WTC11 (cell line): ENCODE measurements around the gene AGER. TPM values are rescaled to one million over a fixed set of nuclear protein-coding genes. Genes with fewer than 3 reads are reported as not detected.

ENCODE experiments used
- ATAC-seq: fragments of 200-7000 bp; cut with Tn5 transposase; 2 replicates; pipeline ENCODE4 v1.10.0; 2021; ENCODE audit warnings: mild to moderate bottlenecking, moderate library complexity
- CTCF ChIA-PET: fragments of 300-600 bp; sonication (Branson Sonifier 250); formaldehyde crosslinking; loops from one replicate; lab custom pipeline; 2021; ENCODE audit warnings: antibody characterized with exemption; lab: Charles Lee
- POLR2A ChIA-PET: fragments of 350-600 bp; sonication (Branson Sonifier 250); formaldehyde crosslinking; loops from one replicate; lab custom pipeline; 2021; ENCODE audit warnings: antibody characterized with exemption; lab: Charles Lee
- DNase-seq: peaks from one replicate; pipeline ENCODE4 v3.0.0; 2021; ENCODE audit warnings: low spot score
- H3K27ac Mint-ChIP-seq: 2 replicates; pipeline ENCODE4 v1.8.0; 2021; ENCODE audit warnings: mixed read lengths
- H3K27me3 Mint-ChIP-seq: 2 replicates; pipeline ENCODE4 v1.8.0; 2021; ENCODE audit warnings: low read depth, mild to moderate bottlenecking, moderate library complexity, mixed read lengths
- H3K36me3 Mint-ChIP-seq: 2 replicates; pipeline ENCODE4 v1.8.0; 2021; ENCODE audit warnings: mixed read lengths
- H3K4me1 Mint-ChIP-seq: 2 replicates; pipeline ENCODE4 v1.8.0; 2022; ENCODE audit warnings: mixed read lengths
- H3K4me3 Mint-ChIP-seq: 2 replicates; pipeline ENCODE4 v1.8.0; 2021; ENCODE audit warnings: mild to moderate bottlenecking, moderate library complexity, mixed read lengths
- H3K9me3 Mint-ChIP-seq: 2 replicates; pipeline ENCODE4 v1.8.0; 2021; ENCODE audit warnings: mixed read lengths
- ETV6 ChIP-seq: sonication (generic); formaldehyde crosslinking; IDR thresholded peaks from 2 replicates; pipeline ENCODE4 v1.8.1; 2022; ENCODE audit warnings: mild to moderate bottlenecking, missing genetic modification reagents
- GABPB1 ChIP-seq: sonication (generic); formaldehyde crosslinking; IDR thresholded peaks from 2 replicates; pipeline ENCODE4 v1.8.1; 2023; ENCODE audit warnings: mild to moderate bottlenecking, missing genetic modification reagents
- GRHL2 ChIP-seq: fragments of 250-450 bp; sonication (Bioruptor Pico); IDR thresholded peaks from 2 replicates; pipeline ENCODE4 v1.8.0; 2022; ENCODE audit warnings: mild to moderate bottlenecking, moderate library complexity; ENCODE audit not compliant: insufficient replicate concordance, severe bottlenecking
- IRF2 ChIP-seq: sonication (generic); formaldehyde crosslinking; IDR thresholded peaks from 2 replicates; pipeline ENCODE4 v1.8.0; 2022; ENCODE audit warnings: low read depth, missing genetic modification reagents, borderline replicate concordance
- KAT7 ChIP-seq: sonication (generic); formaldehyde crosslinking; IDR thresholded peaks from 2 replicates; pipeline ENCODE4 v1.8.1; 2023; ENCODE audit warnings: missing genetic modification reagents, mild to moderate bottlenecking, borderline replicate concordance
- NR2C2 ChIP-seq: sonication (generic); formaldehyde crosslinking; IDR thresholded peaks from 2 replicates; pipeline ENCODE4 v1.8.0; 2022; ENCODE audit warnings: mild to moderate bottlenecking, missing genetic modification reagents
- TCF7 ChIP-seq: sonication (generic); formaldehyde crosslinking; IDR thresholded peaks from 2 replicates; pipeline ENCODE4 v1.8.0; 2022; ENCODE audit warnings: mild to moderate bottlenecking, low read depth, missing genetic modification reagents, moderate library complexity
- ZNF416 ChIP-seq: fragments of 250-450 bp; sonication (Bioruptor Pico); IDR thresholded peaks from 2 replicates; pipeline ENCODE4 v1.9.0; 2021; ENCODE audit warnings: mild to moderate bottlenecking, inconsistent platforms
- total RNA-seq: library from RNA; stranded (reverse); gene quantifications from 3 replicates; pipeline ENCODE4 v1.2.3, GENCODE V29; 2021
- TF ChIP-seq, protein P1 (sequence below): sonication (generic); formaldehyde crosslinking; IDR thresholded peaks from 2 replicates; pipeline ENCODE4 v1.8.1; 2023; ENCODE audit warnings: mild to moderate bottlenecking, missing genetic modification reagents, moderate library complexity
- TF ChIP-seq, protein P2 (sequence below): sonication (generic); formaldehyde crosslinking; IDR thresholded peaks from 2 replicates; pipeline ENCODE4 v1.8.0; 2022; ENCODE audit warnings: missing genetic modification reagents
- TF ChIP-seq, protein P3 (sequence below): sonication (generic); formaldehyde crosslinking; IDR thresholded peaks from 2 replicates; pipeline ENCODE4 v1.8.0; 2022; ENCODE audit warnings: mild to moderate bottlenecking, missing genetic modification reagents
- TF ChIP-seq, protein P4 (sequence below): sonication (generic); formaldehyde crosslinking; IDR thresholded peaks from 2 replicates; pipeline ENCODE4 v1.8.0; 2023; ENCODE audit warnings: missing genetic modification reagents, mild to moderate bottlenecking, borderline replicate concordance
- TF ChIP-seq, protein P5 (sequence below): fragments of 250-450 bp; sonication (Bioruptor Pico); IDR thresholded peaks from 2 replicates; pipeline ENCODE4 v1.9.0; 2021; ENCODE audit warnings: moderate library complexity, mild to moderate bottlenecking, inconsistent platforms, borderline replicate concordance
- TF ChIP-seq, protein P6 (sequence below): sonication (generic); formaldehyde crosslinking; IDR thresholded peaks from 2 replicates; pipeline ENCODE4 v1.8.1; 2022; ENCODE audit warnings: low read depth, mild to moderate bottlenecking, moderate library complexity, missing genetic modification reagents, borderline replicate concordance
- TF ChIP-seq, protein P7 (sequence below): sonication (generic); formaldehyde crosslinking; IDR thresholded peaks from 2 replicates; pipeline ENCODE4 v1.8.0; 2022; ENCODE audit warnings: mild to moderate bottlenecking, missing genetic modification reagents
- TF ChIP-seq, protein P8 (sequence below): sonication (generic); formaldehyde crosslinking; IDR thresholded peaks from 2 replicates; pipeline ENCODE4 v1.8.1; 2023; ENCODE audit warnings: mild to moderate bottlenecking, missing genetic modification reagents

The AGER gene
- total RNA-seq, 1 experiment from 2014 or later = 18.1 TPM

DNA sequence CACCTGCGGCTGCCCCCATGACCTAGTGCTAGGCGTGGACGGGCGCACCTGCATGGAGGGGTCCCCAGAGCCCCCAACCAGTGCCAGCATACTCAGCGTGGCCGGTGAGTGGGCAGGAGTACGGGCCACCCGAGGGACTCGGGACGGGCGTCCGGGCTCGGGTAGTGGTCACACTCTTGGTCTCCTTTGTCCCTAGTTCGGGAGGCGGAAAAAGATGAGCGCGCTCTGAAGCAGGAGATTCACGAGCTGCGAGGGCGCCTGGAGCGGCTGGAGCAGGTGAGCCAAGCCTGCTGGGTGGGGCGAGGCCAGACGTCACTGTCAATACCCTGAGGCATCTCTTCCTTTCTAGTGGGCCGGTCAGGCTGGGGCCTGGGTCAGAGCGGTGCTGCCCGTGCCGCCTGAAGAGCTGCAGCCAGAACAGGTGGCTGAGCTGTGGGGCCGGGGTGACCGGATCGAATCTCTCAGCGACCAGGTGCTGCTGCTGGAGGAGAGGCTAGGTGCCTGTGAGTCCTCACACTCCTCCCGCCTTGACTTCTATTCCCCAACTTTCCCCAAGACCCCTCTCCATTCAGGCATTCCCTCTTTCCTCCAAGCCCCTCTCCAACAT, 16.8 kb downstream of the AGER start:
- ATAC-seq = peak; percentile 8

DNA sequence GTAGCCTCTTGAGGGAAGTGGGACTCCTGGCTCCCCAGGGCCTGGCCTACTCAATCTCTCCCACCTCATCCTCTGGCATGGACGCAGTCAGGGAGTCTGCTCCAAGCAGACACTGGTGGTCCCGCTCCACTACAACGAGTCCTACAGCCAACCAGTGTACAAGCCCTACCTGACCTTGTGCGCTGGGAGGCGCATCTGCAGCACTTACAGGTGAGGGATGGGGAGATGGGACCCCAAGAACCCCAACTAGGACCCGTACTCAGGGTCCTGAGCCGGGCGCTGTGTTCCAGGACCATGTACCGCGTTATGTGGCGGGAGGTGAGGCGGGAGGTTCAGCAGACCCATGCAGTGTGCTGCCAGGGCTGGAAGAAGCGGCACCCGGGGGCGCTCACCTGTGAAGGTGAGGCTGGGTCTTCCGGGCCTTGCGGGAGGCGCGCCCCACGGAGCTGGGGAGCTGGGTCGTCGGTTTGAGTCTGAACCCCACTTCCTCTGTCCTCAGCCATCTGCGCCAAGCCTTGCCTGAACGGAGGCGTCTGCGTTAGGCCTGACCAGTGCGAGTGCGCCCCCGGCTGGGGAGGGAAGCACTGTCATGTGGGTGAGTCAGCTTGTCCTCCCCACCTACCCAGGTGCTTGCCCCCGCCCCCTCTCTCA, 17.5 kb downstream of the AGER start:
- H3K4me1 Mint-ChIP-seq = peaks cover 11% of the 10 kb centered on the region
- peaks cover 44% of the 10 kb centered on the region for H3K36me3 Mint-ChIP-seq
- no peaks in the 10 kb centered on the region for H3K9me3 Mint-ChIP-seq
- peak; percentile 93 for ATAC-seq
- no peak overlapping the region for H3K27ac Mint-ChIP-seq
- CTCF ChIA-PET = interaction anchor here (0.5 to 5.1 kb wide), 14 partner anchors 8 to 118 kb away, joined by 3 to 47 read pairs (median 7); partner anchors contain the start of genes AGPAT1, ATF6B, FKBPL and GPSM3
- POLR2A ChIA-PET = interaction anchor here (1.0 to 3.1 kb wide), 2 partner anchors 10 to 29 kb away, joined by 3 to 15 read pairs; no protein-coding TSS in a partner anchor
- peak; percentile 88 for DNase-seq
- no peaks in the 10 kb centered on the region for H3K27me3 Mint-ChIP-seq
- no peak overlapping the region for H3K4me3 Mint-ChIP-seq
- TF ChIP-seq, protein P1, sequence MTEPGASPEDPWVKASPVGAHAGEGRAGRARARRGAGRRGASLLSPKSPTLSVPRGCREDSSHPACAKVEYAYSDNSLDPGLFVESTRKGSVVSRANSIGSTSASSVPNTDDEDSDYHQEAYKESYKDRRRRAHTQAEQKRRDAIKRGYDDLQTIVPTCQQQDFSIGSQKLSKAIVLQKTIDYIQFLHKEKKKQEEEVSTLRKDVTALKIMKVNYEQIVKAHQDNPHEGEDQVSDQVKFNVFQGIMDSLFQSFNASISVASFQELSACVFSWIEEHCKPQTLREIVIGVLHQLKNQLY = no peak
- TF ChIP-seq, protein P2, sequence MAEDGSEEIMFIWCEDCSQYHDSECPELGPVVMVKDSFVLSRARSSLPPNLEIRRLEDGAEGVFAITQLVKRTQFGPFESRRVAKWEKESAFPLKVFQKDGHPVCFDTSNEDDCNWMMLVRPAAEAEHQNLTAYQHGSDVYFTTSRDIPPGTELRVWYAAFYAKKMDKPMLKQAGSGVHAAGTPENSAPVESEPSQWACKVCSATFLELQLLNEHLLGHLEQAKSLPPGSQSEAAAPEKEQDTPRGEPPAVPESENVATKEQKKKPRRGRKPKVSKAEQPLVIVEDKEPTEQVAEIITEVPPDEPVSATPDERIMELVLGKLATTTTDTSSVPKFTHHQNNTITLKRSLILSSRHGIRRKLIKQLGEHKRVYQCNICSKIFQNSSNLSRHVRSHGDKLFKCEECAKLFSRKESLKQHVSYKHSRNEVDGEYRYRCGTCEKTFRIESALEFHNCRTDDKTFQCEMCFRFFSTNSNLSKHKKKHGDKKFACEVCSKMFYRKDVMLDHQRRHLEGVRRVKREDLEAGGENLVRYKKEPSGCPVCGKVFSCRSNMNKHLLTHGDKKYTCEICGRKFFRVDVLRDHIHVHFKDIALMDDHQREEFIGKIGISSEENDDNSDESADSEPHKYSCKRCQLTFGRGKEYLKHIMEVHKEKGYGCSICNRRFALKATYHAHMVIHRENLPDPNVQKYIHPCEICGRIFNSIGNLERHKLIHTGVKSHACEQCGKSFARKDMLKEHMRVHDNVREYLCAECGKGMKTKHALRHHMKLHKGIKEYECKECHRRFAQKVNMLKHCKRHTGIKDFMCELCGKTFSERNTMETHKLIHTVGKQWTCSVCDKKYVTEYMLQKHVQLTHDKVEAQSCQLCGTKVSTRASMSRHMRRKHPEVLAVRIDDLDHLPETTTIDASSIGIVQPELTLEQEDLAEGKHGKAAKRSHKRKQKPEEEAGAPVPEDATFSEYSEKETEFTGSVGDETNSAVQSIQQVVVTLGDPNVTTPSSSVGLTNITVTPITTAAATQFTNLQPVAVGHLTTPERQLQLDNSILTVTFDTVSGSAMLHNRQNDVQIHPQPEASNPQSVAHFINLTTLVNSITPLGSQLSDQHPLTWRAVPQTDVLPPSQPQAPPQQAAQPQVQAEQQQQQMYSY (CRISPR knock-in tag) = no peak
- TF ChIP-seq, protein P3, sequence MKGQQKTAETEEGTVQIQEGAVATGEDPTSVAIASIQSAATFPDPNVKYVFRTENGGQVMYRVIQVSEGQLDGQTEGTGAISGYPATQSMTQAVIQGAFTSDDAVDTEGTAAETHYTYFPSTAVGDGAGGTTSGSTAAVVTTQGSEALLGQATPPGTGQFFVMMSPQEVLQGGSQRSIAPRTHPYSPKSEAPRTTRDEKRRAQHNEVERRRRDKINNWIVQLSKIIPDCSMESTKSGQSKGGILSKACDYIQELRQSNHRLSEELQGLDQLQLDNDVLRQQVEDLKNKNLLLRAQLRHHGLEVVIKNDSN (CRISPR knock-in tag) = 0 out of 2 replicates have a peak, but pooled peaks have one; percentile 29
- 0 out of 2 replicates have a peak, but pooled peaks have one; percentile 66 for TF ChIP-seq ETV6 (CRISPR knock-in tag)
- TF ChIP-seq TCF7 (CRISPR knock-in tag) = no peak
- TF ChIP-seq, protein P4, sequence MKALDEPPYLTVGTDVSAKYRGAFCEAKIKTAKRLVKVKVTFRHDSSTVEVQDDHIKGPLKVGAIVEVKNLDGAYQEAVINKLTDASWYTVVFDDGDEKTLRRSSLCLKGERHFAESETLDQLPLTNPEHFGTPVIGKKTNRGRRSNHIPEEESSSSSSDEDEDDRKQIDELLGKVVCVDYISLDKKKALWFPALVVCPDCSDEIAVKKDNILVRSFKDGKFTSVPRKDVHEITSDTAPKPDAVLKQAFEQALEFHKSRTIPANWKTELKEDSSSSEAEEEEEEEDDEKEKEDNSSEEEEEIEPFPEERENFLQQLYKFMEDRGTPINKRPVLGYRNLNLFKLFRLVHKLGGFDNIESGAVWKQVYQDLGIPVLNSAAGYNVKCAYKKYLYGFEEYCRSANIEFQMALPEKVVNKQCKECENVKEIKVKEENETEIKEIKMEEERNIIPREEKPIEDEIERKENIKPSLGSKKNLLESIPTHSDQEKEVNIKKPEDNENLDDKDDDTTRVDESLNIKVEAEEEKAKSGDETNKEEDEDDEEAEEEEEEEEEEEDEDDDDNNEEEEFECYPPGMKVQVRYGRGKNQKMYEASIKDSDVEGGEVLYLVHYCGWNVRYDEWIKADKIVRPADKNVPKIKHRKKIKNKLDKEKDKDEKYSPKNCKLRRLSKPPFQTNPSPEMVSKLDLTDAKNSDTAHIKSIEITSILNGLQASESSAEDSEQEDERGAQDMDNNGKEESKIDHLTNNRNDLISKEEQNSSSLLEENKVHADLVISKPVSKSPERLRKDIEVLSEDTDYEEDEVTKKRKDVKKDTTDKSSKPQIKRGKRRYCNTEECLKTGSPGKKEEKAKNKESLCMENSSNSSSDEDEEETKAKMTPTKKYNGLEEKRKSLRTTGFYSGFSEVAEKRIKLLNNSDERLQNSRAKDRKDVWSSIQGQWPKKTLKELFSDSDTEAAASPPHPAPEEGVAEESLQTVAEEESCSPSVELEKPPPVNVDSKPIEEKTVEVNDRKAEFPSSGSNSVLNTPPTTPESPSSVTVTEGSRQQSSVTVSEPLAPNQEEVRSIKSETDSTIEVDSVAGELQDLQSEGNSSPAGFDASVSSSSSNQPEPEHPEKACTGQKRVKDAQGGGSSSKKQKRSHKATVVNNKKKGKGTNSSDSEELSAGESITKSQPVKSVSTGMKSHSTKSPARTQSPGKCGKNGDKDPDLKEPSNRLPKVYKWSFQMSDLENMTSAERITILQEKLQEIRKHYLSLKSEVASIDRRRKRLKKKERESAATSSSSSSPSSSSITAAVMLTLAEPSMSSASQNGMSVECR (CRISPR knock-in tag) = no peak
- TF ChIP-seq, protein P5, sequence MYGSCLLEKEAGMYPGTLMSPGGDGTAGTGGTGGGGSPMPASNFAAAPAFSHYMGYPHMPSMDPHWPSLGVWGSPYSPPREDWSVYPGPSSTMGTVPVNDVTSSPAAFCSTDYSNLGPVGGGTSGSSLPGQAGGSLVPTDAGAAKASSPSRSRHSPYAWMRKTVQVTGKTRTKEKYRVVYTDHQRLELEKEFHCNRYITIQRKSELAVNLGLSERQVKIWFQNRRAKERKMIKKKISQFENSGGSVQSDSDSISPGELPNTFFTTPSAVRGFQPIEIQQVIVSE (CRISPR knock-in tag) = no peak
- TF ChIP-seq GABPB1 (CRISPR knock-in tag) = no peak
- peak; percentile 34; the same call in 1 of the 2 replicates for TF ChIP-seq KAT7 (CRISPR knock-in tag)
- TF ChIP-seq IRF2 (CRISPR knock-in tag) = no peak
- TF ChIP-seq NR2C2 (CRISPR knock-in tag) = no peak

More for the DNA sequence above, 16.8 kb downstream of the AGER start:
- Mint-ChIP-seq H3K27me3 (no peaks in the 10 kb centered on the region), H3K27ac (peak overlapping the region; percentile 63), H3K36me3 (peaks cover 41% of the 10 kb centered on the region), H3K4me3 (no peak overlapping the region), H3K9me3 (no peaks in the 10 kb centered on the region), H3K4me1 (peaks cover 11% of the 10 kb centered on the region)
- DNase-seq = no peak
- CTCF ChIA-PET = interaction anchor here (0.5 to 5.1 kb wide), 14 partner anchors 9 to 119 kb away, joined by 3 to 47 read pairs (median 7); partner anchors contain the start of genes AGPAT1, ATF6B, FKBPL and GPSM3
- TF ChIP-seq, protein P6, sequence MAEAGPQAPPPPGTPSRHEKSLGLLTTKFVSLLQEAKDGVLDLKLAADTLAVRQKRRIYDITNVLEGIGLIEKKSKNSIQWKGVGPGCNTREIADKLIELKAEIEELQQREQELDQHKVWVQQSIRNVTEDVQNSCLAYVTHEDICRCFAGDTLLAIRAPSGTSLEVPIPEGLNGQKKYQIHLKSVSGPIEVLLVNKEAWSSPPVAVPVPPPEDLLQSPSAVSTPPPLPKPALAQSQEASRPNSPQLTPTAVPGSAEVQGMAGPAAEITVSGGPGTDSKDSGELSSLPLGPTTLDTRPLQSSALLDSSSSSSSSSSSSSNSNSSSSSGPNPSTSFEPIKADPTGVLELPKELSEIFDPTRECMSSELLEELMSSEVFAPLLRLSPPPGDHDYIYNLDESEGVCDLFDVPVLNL (CRISPR knock-in tag) = no peak
- TF ChIP-seq, protein P7, sequence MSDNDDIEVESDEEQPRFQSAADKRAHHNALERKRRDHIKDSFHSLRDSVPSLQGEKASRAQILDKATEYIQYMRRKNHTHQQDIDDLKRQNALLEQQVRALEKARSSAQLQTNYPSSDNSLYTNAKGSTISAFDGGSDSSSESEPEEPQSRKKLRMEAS (CRISPR knock-in tag) = no peak
- TF ChIP-seq, protein P5 (CRISPR knock-in tag) = no peak
- TF ChIP-seq, protein P8, sequence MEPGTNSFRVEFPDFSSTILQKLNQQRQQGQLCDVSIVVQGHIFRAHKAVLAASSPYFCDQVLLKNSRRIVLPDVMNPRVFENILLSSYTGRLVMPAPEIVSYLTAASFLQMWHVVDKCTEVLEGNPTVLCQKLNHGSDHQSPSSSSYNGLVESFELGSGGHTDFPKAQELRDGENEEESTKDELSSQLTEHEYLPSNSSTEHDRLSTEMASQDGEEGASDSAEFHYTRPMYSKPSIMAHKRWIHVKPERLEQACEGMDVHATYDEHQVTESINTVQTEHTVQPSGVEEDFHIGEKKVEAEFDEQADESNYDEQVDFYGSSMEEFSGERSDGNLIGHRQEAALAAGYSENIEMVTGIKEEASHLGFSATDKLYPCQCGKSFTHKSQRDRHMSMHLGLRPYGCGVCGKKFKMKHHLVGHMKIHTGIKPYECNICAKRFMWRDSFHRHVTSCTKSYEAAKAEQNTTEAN (CRISPR knock-in tag) = no peak
- TF ChIP-seq ZNF416 (CRISPR knock-in tag) (no peak), GRHL2 (CRISPR knock-in tag) (no peak), TCF7 (CRISPR knock-in tag) (no peak)
- POLR2A ChIA-PET = interaction anchor here (1.0 to 3.1 kb wide), 2 partner anchors 10 to 28 kb away, joined by 3 to 15 read pairs; no protein-coding TSS in a partner anchor
